GM19452 (cell line): ENCODE data around the gene CDH23.

Experiments
- ATAC-seq: cut with Tn5 transposase; IDR thresholded peaks from one replicate; pipeline ENCODE4 v1.9.1; 2021; ENCODE audit not compliant: unreplicated experiment

The CDH23 gene

GRCh38 chr10:71419002-71419540, 22.4 kb downstream of the CDH23 start:
- ATAC-seq = no peak

- ATAC-seq = no peak
These were observed 23.0 kb downstream of the CDH23 start for GRCh38 chr10:71419750-71420149.

- ATAC-seq = no peak
These were observed 24.3 kb downstream of the CDH23 start for GRCh38 chr10:71421075-71421434.

DNA sequence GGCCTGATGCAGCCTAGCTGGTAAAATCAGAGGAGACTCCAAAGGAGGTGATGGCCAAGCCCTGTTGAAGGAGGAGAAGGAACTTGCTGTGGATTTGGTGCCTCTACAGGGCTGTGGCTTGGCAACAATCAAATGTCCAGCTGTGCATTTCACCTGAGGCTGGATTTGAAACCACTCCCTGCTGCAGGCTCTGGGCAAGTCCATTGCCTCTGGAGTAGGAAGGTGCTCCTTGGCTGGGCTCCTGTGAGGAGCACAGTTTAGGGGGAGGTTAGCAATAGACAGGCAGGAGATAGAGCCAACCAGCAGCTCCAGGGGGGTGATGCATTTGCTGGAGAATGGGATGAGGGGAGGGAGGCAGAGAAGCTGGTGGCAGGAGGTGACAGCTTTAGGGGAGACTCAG, 26.5 kb downstream of the CDH23 start:
- ATAC-seq = no peak

- no peak for ATAC-seq
These were observed 27.2 kb downstream of the CDH23 start for GRCh38 chr10:71423901-71424300.

DNA sequence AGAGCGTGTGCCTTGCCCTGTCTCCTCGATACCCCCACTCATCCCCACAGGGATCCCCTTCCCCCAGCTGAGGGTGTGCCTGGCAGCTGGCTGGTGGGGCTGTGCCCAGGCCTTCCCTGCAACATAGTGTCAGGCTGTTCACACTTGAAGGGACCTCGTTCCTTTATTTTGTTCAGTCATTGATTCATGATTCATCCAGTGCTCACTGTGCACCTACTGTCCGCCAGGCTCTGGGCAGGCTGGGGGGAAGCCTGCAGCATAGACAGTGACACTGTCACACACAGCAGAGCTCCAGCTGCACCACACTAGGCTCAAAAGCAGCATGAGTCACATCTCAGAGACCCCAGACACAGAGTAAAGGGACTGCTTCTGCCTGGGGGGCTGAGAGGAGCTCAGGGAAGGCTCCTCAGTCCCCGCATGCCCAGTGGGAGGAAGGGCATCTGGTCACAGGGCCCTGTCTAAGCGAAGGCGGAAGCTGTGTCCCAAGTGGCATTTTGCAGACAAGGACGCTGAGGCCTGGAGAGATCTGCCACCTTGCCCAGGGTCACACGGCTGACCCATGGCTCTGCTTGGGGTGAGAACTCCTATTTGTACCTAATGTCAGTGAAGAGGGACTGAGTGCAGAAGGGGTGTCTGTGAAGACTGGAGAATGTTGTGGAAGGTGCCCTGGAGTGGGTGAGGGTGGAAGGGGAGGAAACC, 27.9 kb downstream of the CDH23 start:
- no peak for ATAC-seq

GRCh38 chr10:71426058-71426605, 29.4 kb downstream of the CDH23 start:
- ATAC-seq = no peak

- ATAC-seq = no peak
These were observed 30.5 kb downstream of the CDH23 start for GRCh38 chr10:71427246-71427645.

GRCh38 chr10:71429304-71429703, 32.6 kb downstream of the CDH23 start:
- no peak for ATAC-seq

DNA sequence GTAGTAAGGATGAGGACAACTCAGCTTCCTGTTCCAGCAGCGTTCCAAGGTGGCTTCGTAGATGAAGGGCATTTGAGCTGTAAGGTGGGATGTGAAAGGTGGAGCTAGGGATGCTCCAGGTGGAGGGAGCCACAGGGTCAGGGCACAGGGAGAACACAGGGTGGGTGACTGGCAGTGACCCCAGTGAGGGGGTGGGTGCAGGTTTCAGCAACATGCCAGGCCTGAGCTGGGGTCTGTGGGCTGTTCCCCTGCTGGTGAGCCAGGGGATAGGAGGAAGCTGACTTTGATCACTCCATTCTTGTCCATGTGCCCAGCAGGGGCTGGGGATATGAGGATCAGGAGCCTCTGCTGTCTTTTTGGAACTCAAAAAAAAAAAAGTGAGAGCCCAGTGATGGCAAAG, 33.2 kb downstream of the CDH23 start:
- no peak for ATAC-seq

DNA sequence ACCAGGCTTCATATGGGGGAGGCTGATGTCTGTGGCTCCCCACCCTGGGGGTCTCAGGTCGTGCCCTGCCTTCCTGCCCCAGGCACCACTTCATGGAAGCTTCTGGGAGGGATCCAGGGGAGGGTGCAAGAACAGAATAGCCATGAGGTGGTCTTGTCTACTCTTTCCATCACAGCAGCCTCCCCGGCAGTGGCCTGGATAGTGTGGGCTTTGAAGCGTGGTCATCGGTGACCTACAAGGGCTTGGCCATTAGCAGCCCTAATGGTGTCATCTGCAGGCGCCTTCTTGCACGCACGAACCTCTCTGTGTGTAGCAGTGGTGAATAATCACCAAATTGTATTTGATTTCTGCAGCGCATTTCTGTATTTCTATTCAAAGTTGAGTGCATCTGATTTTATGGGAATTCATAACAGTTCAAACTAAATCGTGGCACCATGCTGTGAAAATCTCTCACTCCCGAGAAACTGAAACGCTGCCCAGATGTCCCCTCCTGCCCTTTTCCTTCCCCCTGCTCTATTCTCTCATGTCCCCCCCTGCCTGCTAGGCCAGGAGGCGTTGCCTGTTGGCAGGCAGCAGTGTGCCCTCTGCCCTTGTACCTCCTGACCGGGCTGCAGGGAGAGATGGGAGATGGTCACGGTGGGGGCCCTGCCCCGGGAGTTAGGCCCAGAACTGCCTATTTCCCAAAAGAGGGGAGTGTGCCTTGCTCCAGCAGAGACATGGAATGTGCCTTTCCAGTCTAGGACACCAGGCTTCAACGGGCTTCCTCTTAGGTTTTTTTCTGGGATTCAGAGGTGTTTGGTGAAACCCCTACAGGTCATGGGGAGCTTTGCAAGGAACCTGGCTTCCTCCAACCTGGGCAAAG, 34.8 kb downstream of the CDH23 start:
- ATAC-seq = no peak

GRCh38 chr10:71432101-71432905, 35.6 kb downstream of the CDH23 start:
- ATAC-seq = no peak

DNA sequence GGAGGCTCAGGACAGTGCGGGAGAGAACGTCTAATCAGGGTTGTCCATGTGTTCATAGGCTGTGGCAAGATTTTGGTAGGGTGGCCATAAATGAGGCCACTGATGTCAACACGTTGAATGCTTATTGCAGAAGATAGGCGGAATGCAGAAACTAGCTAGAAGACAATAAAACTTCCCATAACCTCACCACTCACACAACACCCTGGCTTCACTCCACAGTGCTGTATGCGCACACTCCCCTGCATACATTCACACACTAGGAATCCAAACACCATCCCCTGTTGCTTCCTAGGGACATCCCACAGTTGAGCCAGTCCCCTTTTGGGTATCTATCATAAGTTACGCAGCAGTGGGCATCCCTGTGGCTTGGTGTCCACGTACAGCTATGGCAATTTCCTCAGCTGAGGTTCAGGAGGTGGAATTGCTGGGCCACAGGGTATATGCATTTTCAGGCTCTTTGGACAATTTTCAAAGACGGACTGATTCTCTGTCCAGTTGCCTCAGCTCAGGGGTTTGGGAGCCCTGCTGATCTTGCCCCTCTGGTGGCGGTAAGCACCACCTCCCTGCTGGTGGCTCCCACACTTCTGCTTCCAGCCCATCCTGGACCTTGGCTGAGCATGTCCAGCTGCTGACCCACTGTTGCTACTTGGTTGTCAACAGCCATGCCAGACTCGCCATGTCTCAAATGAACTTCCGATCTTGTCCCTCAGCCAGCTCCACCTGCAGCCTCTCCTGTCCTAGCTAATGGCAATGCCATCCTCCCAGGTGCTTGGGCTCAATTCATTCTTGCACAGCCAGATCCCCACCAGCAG, 36.4 kb downstream of the CDH23 start:
- no peak for ATAC-seq

- ATAC-seq = no peak
These were observed 37.3 kb downstream of the CDH23 start for GRCh38 chr10:71433768-71434744.

DNA sequence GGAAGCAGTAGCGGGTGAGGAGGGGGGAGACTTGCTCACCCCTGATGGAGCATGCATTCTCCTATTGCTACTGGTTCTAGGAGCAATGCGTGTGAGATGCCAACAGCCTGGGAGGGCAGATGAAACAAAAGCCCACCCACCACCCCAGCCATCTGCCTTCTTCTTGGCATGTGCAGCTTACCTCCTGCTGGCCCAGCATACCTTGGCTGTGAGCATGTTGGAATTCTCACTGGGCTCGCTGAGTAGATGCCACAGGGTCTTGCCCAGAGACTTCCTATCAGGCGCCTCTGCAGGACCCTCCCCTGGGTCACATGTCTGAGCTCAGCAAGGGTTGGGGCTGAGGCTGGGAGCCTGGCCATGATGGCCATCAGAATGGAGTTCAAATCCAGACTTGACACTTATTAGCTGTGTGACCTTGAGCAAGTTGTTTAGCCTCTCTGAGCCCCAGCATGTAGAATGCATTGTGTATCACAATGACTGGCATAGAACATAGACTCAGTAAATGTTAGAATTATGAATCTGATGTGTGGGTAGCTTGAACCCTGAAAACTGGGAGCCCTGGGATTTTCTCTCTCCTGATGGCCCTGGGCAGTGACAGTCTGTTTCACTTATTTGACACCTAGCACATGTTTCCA, 38.2 kb downstream of the CDH23 start:
- no peak for ATAC-seq

GRCh38 chr10:71435571-71436267, 39.0 kb downstream of the CDH23 start:
- no peak for ATAC-seq

- no peak for ATAC-seq
These were observed 39.8 kb downstream of the CDH23 start for GRCh38 chr10:71436268-71437125.
